H9 (cell line): ENCODE measurements around the gene ACSBG1. TPM values are rescaled to one million over a fixed set of nuclear protein-coding genes. Genes with fewer than 3 reads are reported as not detected.
"Not testable (repeated sequence)": the region's sequence is repeated elsewhere in the genome, so short reads cannot be mapped to it uniquely, and the experiment has no call there.

Experiments
- DNase-seq: peaks from one replicate; pipeline ENCODE4 v3.0.0-alpha.2; 2017
- H2AFZ ChIP-seq: one replicate; pipeline ENCODE4 v1.6.1; 2013; ENCODE audit warnings: mild to moderate bottlenecking, low read length, control low read depth, moderate library complexity
- H2AK5ac ChIP-seq: 2 replicates; pipeline ENCODE4 v1.6.1; 2013; ENCODE audit warnings: low read length, control low read depth, mixed read lengths; ENCODE audit not compliant: insufficient read length
- H2BK120ac ChIP-seq: one replicate; pipeline ENCODE4 v1.6.1; 2013; ENCODE audit warnings: low read depth, mild to moderate bottlenecking, low read length, control low read depth, inconsistent platforms; ENCODE audit not compliant: poor library complexity, severe bottlenecking
- H2BK12ac ChIP-seq: 2 replicates; pipeline ENCODE4 v1.6.1; 2013; ENCODE audit warnings: low read length, control low read depth, mixed read lengths, low read depth; ENCODE audit not compliant: insufficient read length
- H2BK15ac ChIP-seq: 2 replicates; pipeline ENCODE4 v1.6.1; 2013; ENCODE audit warnings: low read depth, low read length, control low read depth
- H2BK20ac ChIP-seq: one replicate; pipeline ENCODE4 v1.6.1; 2013; ENCODE audit warnings: low read depth, mild to moderate bottlenecking, low read length, control low read depth, inconsistent platforms; ENCODE audit not compliant: poor library complexity, severe bottlenecking
- H2BK5ac ChIP-seq: 2 replicates; pipeline ENCODE4 v1.6.1; 2013; ENCODE audit warnings: low read length, control low read depth, mixed read lengths; ENCODE audit not compliant: insufficient read length
- H3K14ac ChIP-seq: 2 replicates; pipeline ENCODE4 v1.6.1; 2013; ENCODE audit warnings: low read length, control low read depth; ENCODE audit not compliant: insufficient read depth
- H3K18ac ChIP-seq: 2 replicates; pipeline ENCODE4 v1.6.1; 2013; ENCODE audit warnings: low read depth, mild to moderate bottlenecking, mixed read lengths, low read length, control low read depth; ENCODE audit not compliant: insufficient read length
- H3K23ac ChIP-seq: 2 replicates; pipeline ENCODE4 v1.6.1; 2013; ENCODE audit warnings: low read length, control low read depth, mixed read lengths, low read depth; ENCODE audit not compliant: insufficient read length
- H3K23me2 ChIP-seq: 2 replicates; pipeline ENCODE4 v1.6.1; 2013; ENCODE audit warnings: low read depth, mild to moderate bottlenecking, mixed read lengths, low read length, control low read depth; ENCODE audit not compliant: insufficient read length, poor library complexity, severe bottlenecking
- H3K27ac ChIP-seq: 2 replicates; pipeline ENCODE4 v1.5.1; 2013; ENCODE audit warnings: low read length, control low read depth, mixed read lengths, low read depth; ENCODE audit not compliant: insufficient read length
- H3K27me3 ChIP-seq: 2 replicates; pipeline ENCODE4 v1.6.1; 2013; ENCODE audit warnings: low read length, control low read depth, inconsistent platforms; ENCODE audit not compliant: insufficient read depth
- H3K4ac ChIP-seq: 2 replicates; pipeline ENCODE4 v1.6.1; 2013; ENCODE audit warnings: low read depth, mild to moderate bottlenecking, control low read depth, inconsistent platforms, low read length, moderate library complexity
- H3K4me1 ChIP-seq: 2 replicates; pipeline ENCODE4 v1.6.1; 2013; ENCODE audit warnings: low read length, control low read depth, inconsistent platforms; ENCODE audit not compliant: insufficient read depth
- H3K4me2 ChIP-seq: 2 replicates; pipeline ENCODE4 v1.6.1; 2013; ENCODE audit warnings: low read length, control low read depth, mixed read lengths; ENCODE audit not compliant: insufficient read length, insufficient read depth
- H3K56ac ChIP-seq: 2 replicates; pipeline ENCODE4 v1.6.1; 2013; ENCODE audit warnings: low read depth, mild to moderate bottlenecking, mixed read lengths, low read length, control low read depth; ENCODE audit not compliant: insufficient read length
- H3K79me1 ChIP-seq: 2 replicates; pipeline ENCODE4 v1.6.1; 2013; ENCODE audit warnings: low read depth, mild to moderate bottlenecking, moderate library complexity, low read length, control low read depth, inconsistent platforms; ENCODE audit not compliant: insufficient read depth, poor library complexity, severe bottlenecking
- H3K79me2 ChIP-seq: 2 replicates; pipeline ENCODE4 v1.6.1; 2013; ENCODE audit warnings: low read length, control low read depth, inconsistent platforms; ENCODE audit not compliant: insufficient read depth
- H3K9ac ChIP-seq: 2 replicates; pipeline ENCODE4 v1.6.1; 2013; ENCODE audit warnings: low read length, control low read depth, mixed read lengths; ENCODE audit not compliant: insufficient read length; ENCODE audit errors: extremely low read depth
- H3K9me3 ChIP-seq: one replicate; pipeline ENCODE4 v1.6.1; 2013; ENCODE audit warnings: low read depth, low read length, inconsistent platforms; ENCODE audit not compliant: control insufficient read depth
- H3T11ph ChIP-seq: one replicate; pipeline ENCODE4 v1.6.1; 2013; ENCODE audit warnings: mild to moderate bottlenecking, low read length, control low read depth, inconsistent platforms
- H4K20me1 ChIP-seq: one replicate; pipeline ENCODE4 v1.6.1; 2013; ENCODE audit not compliant: control insufficient read depth, insufficient read length, insufficient read depth
- H4K5ac ChIP-seq: 2 replicates; pipeline ENCODE4 v1.6.1; 2013; ENCODE audit warnings: low read depth, mild to moderate bottlenecking, mixed read lengths, low read length, control low read depth; ENCODE audit not compliant: insufficient read length
- H4K8ac ChIP-seq: replicated peaks from 2 replicates; pipeline ENCODE4 v1.6.1; 2013; ENCODE audit warnings: low read length, control low read depth, mixed read lengths, low read depth; ENCODE audit not compliant: insufficient read length
- H4K91ac ChIP-seq: 2 replicates; pipeline ENCODE4 v1.6.1; 2013; ENCODE audit warnings: low read depth, mild to moderate bottlenecking, moderate library complexity, mixed read lengths, low read length, control low read depth; ENCODE audit not compliant: insufficient read length
- H3K27ac Mint-ChIP-seq, 3 experiments: 2 replicates in 2 of 3; 3 replicates in 1 of 3; pipeline ENCODE4 v1.8.0; 2020 to 2021; ENCODE audit warnings: mixed read lengths in 3 of 3, mild to moderate bottlenecking in 1 of 3, moderate library complexity in 1 of 3
- H3K27me3 Mint-ChIP-seq: 2 replicates; pipeline ENCODE4 v1.8.0; 2021; ENCODE audit warnings: low read depth, mild to moderate bottlenecking, moderate library complexity, mixed read lengths
- H3K36me3 Mint-ChIP-seq, 3 experiments: 2 replicates in 2 of 3; 3 replicates in 1 of 3; pipeline ENCODE4 v1.8.0; 2020 to 2021; ENCODE audit warnings: low read depth in 3 of 3, mixed read lengths in 3 of 3; ENCODE audit not compliant: insufficient read depth in 1 of 3
- H3K4me1 Mint-ChIP-seq, 2 experiments: 2 replicates each; pipeline ENCODE4 v1.8.0; 2020; ENCODE audit warnings: mixed read lengths in 2 of 2
- H3K4me3 Mint-ChIP-seq, 2 experiments: 2 replicates in 1 of 2; 3 replicates in 1 of 2; pipeline ENCODE4 v1.8.0; 2020 to 2021; ENCODE audit warnings: mild to moderate bottlenecking in 2 of 2, mixed read lengths in 2 of 2, moderate library complexity in 1 of 2
- H3K9me3 Mint-ChIP-seq, 2 experiments: 2 replicates in 1 of 2; 3 replicates in 1 of 2; pipeline ENCODE4 v1.8.0; 2020; ENCODE audit warnings: mild to moderate bottlenecking in 2 of 2, mixed read lengths in 2 of 2, moderate library complexity in 1 of 2
- CTCF ChIP-seq: fragments of 200-600 bp; sonication (generic); conservative IDR thresholded peaks from 3 replicates; pipeline ENCODE4 v1.8.0; 2021; ENCODE audit warnings: antibody characterized with exemption, mild to moderate bottlenecking
- WGBS: extraction: QIAGEN DNeasy Blood & Tissue Kit; methylation state at CpG from one replicate; pipeline ENCODE4 v1.1.7; 2013; ENCODE audit warnings: missing lambda C conversion rate, low lambda C conversion rate, mixed read lengths; ENCODE audit not compliant: insufficient read length; ENCODE audit errors: extremely low coverage; 5-methylcytosine and 5-hydroxymethylcytosine counted together
- total RNA-seq: library from RNA; stranded (reverse); gene quantifications from 2 replicates; pipeline ENCODE4 v1.2.1, GENCODE V29; 2021

The ACSBG1 gene
- total RNA-seq, 1 experiment from 2014 or later = 2.2 TPM

DNA sequence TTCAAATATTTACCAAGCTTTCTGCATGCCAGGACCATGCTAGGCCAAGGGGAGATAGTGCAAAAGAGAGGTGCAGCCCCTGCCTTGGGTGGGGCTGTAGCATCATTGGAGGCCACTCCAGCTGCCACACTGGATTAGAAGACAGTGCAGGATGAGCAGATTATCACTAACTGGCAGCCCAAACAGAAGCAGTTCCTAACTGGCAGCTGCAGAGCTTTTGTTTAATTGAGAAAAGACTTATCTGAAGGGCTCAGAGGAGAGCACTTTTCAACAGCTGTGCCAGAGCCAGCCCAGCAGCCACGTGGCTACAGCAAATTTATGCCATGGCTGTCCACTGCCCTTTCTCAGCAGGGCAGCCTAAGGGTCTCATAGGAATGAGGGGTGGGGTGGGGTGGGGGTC, 13.5 kb upstream of the ACSBG1 start:
- Mint-ChIP-seq H3K4me1 (peaks cover 10 to 13% of the 10 kb centered on the region in 2 experiments), H3K27ac (peak overlapping the region in 1 of 3 experiments; percentile 30; a peak in 1 of 7 replicates), H3K36me3 (peaks cover 0 to 3% (median 0%) of the 10 kb centered on the region in 3 experiments; a peak in 3 of 7 replicates), H3K9me3 (peaks cover 0 to 6% of the 10 kb centered on the region in 2 experiments; a peak in 1 of 5 replicates), H3K27me3 (peaks cover 8% of the 10 kb centered on the region), H3K4me3 (no peak overlapping the region)
- Histone ChIP-seq H4K5ac (no peak overlapping the region), H3K79me1 (no peaks in the 10 kb centered on the region), H3T11ph (no peak overlapping the region), H3K27me3 (no peaks in the 10 kb centered on the region), H3K27ac (no peak overlapping the region), H3K4me1 (no peaks in the 10 kb centered on the region), H2BK20ac (no peak overlapping the region), H2AK5ac (no peak overlapping the region), H4K8ac (no peak overlapping the region), H2BK15ac (no peak overlapping the region), H3K9me3 (no peaks in the 10 kb centered on the region), H2BK5ac (no peak overlapping the region), H3K4ac (no peak overlapping the region), H3K56ac (no peak overlapping the region), H4K91ac (no peak overlapping the region), H3K14ac (no peak overlapping the region), H3K79me2 (no peaks in the 10 kb centered on the region), H4K20me1 (no peaks in the 10 kb centered on the region), H3K23ac (no peak overlapping the region), H2BK12ac (no peak overlapping the region), H2AFZ (no peak overlapping the region), H3K18ac (no peak overlapping the region), H3K23me2 (no peaks in the 10 kb centered on the region), H3K4me2 (no peak overlapping the region), H2BK120ac (no peak overlapping the region), H3K9ac (no peak overlapping the region)
- no peak for TF ChIP-seq CTCF
- DNase-seq = no peak
- no CpG with 5 or more reads among the region's 1 CpG for WGBS

GRCh38 chr15:78245976-78246620, 11.7 kb upstream of the ACSBG1 start:
- H3K9me3 ChIP-seq, H3K4me1 ChIP-seq, H3K9ac ChIP-seq, H4K8ac ChIP-seq, H4K5ac ChIP-seq, H2BK120ac ChIP-seq, H3K4me3 Mint-ChIP-seq, H2AFZ ChIP-seq, H2BK15ac ChIP-seq, H2BK20ac ChIP-seq, H3K4me2 ChIP-seq, H4K20me1 ChIP-seq, H2BK12ac ChIP-seq, H3K36me3 Mint-ChIP-seq, DNase-seq, H3T11ph ChIP-seq, H3K27me3 Mint-ChIP-seq, H3K14ac ChIP-seq, H3K18ac ChIP-seq, H3K79me1 ChIP-seq, H3K9me3 Mint-ChIP-seq, H3K56ac ChIP-seq, H2BK5ac ChIP-seq, H3K23ac ChIP-seq, H2AK5ac ChIP-seq, H3K23me2 ChIP-seq, H3K27me3 ChIP-seq, H3K4ac ChIP-seq, H3K27ac ChIP-seq, H4K91ac ChIP-seq, H3K79me2 ChIP-seq, H3K27ac Mint-ChIP-seq: not testable (repeated sequence)
- peaks cover 14 to 18% of the 10 kb centered on the region in 2 experiments for H3K4me1 Mint-ChIP-seq
- WGBS = no CpG with 5 or more reads among the region's 39 CpGs
